ENCODE data around the gene PIAS4. TPM values are rescaled to one million over a fixed set of nuclear protein-coding genes. Genes with fewer than 3 reads are reported as not detected.

The PIAS4 gene
- total and polyA plus RNA-seq, 9 of the 15 experiments (the other 6 are each of a cell fraction or from before 2014, with no cell fraction given): 0.27 to 34.9 (median 14.4) TPM

- TF ChIP-seq MXD1 (CRISPR knock-in tag; IDR thresholded peaks at IDR 0.05; ENCODE audit: borderline replicate concordance, poor library complexity, severe bottlenecking) (no peak), PRPF4 (IDR thresholded peaks at IDR 0.05; ENCODE audit: insufficient read depth, low read depth, low read length, poor library complexity, severe bottlenecking) (no peak), RUNX1 (IDR thresholded peaks at IDR 0.05; ENCODE audit: low read depth) (no peak), GTF2E2 (tag; IDR thresholded peaks at IDR 0.05) (no peak), CBX8 (IDR thresholded peaks at IDR 0.05; ENCODE audit: borderline replicate concordance, extremely low read depth, low read depth, low read length, poor library complexity, severe bottlenecking) (no peak), KDM1A (IDR thresholded peaks at IDR 0.05) (peak; percentile 65 to 78), MAFK (IDR thresholded peaks at IDR 0.05; ENCODE audit: low read length) (no peak), LCOR (CRISPR knock-in tag; IDR thresholded peaks at IDR 0.05) (no peak), ZC3H8 (IDR thresholded peaks at IDR 0.05) (no peak), BRD4 (IDR thresholded peaks at IDR 0.05) (no peak), BCLAF1 (IDR thresholded peaks at IDR 0.05; ENCODE audit: borderline replicate concordance in 1 of 2, control insufficient read depth in 1 of 2, low read depth in 2 of 2, low read length in 1 of 2) (no peak), ZNF589 (CRISPR knock-in tag; IDR thresholded peaks at IDR 0.05; ENCODE audit: low read depth) (no peak), RBM25 (IDR thresholded peaks at IDR 0.05; ENCODE audit: low read depth, low read length, severe bottlenecking) (peak; percentile 89), RBFOX2 (IDR thresholded peaks at IDR 0.05; ENCODE audit: low read depth, low read length) (peak; percentile 58), ZNF121 (CRISPR knock-in tag; conservative IDR thresholded peaks at IDR 0.05) (peak; percentile 75), HNRNPL (IDR thresholded peaks at IDR 0.05; ENCODE audit: low read depth, low read length) (no peak), NCOA2 (IDR thresholded peaks at IDR 0.05; ENCODE audit: partially characterized antibody in 2 of 2) (no peak)
- TF ChIP-seq, protein P1, sequence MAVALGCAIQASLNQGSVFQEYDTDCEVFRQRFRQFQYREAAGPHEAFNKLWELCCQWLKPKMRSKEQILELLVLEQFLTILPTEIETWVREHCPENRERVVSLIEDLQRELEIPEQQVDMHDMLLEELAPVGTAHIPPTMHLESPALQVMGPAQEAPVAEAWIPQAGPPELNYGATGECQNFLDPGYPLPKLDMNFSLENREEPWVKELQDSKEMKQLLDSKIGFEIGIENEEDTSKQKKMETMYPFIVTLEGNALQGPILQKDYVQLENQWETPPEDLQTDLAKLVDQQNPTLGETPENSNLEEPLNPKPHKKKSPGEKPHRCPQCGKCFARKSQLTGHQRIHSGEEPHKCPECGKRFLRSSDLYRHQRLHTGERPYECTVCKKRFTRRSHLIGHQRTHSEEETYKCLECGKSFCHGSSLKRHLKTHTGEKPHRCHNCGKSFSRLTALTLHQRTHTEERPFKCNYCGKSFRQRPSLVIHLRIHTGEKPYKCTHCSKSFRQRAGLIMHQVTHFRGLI (CRISPR knock-in tag; IDR thresholded peaks at IDR 0.05): no peak
- TF ChIP-seq, protein P2, sequence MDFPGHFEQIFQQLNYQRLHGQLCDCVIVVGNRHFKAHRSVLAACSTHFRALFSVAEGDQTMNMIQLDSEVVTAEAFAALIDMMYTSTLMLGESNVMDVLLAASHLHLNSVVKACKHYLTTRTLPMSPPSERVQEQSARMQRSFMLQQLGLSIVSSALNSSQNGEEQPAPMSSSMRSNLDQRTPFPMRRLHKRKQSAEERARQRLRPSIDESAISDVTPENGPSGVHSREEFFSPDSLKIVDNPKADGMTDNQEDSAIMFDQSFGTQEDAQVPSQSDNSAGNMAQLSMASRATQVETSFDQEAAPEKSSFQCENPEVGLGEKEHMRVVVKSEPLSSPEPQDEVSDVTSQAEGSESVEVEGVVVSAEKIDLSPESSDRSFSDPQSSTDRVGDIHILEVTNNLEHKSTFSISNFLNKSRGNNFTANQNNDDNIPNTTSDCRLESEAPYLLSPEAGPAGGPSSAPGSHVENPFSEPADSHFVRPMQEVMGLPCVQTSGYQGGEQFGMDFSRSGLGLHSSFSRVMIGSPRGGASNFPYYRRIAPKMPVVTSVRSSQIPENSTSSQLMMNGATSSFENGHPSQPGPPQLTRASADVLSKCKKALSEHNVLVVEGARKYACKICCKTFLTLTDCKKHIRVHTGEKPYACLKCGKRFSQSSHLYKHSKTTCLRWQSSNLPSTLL (IDR thresholded peaks at IDR 0.05): no peak
Observed at GRCh38 chr19:4062419-4063368, 55.2 kb downstream of the PIAS4 start (continued).
